HFFc6 (cell line): ENCODE data around the gene KLK10. TPM values are rescaled to one million over a fixed set of nuclear protein-coding genes. Genes with fewer than 3 reads are reported as not detected.

ENCODE experiments used
- DNase-seq: peaks from one replicate; pipeline ENCODE4 v3.0.0-alpha.2; 2018
- H3K27ac Mint-ChIP-seq: 2 replicates; pipeline ENCODE4 v1.8.0; 2020; ENCODE audit warnings: mild to moderate bottlenecking, mixed read lengths
- H3K27me3 Mint-ChIP-seq: 2 replicates; pipeline ENCODE4 v1.8.0; 2021; ENCODE audit warnings: mild to moderate bottlenecking, moderate library complexity, mixed read lengths; ENCODE audit not compliant: insufficient read depth
- H3K36me3 Mint-ChIP-seq: 2 replicates; pipeline ENCODE4 v1.8.0; 2021; ENCODE audit warnings: low read depth, mixed read lengths
- H3K4me1 Mint-ChIP-seq: 2 replicates; pipeline ENCODE4 v1.8.0; 2020; ENCODE audit warnings: low read depth, mixed read lengths
- H3K4me3 Mint-ChIP-seq: 2 replicates; pipeline ENCODE4 v1.8.0; 2020; ENCODE audit warnings: mild to moderate bottlenecking, moderate library complexity, mixed read lengths
- H3K9me3 Mint-ChIP-seq: 2 replicates; pipeline ENCODE4 v1.8.0; 2020; ENCODE audit warnings: mild to moderate bottlenecking, mixed read lengths
- total RNA-seq, 6 experiments: library from RNA; stranded (reverse); fragmentation: NEBNext Ultra II Directional; extraction: Animal tissue kit (Norgen Biotek cat#: 25700); gene quantifications; 2 replicates in 1 of 6; 3 replicates in 5 of 6; pipeline ENCODE4 v1.2.3, GENCODE V29; 2021
- TF ChIP-seq, protein P1 (sequence below): fragments of 200-600 bp; sonication (generic); IDR thresholded peaks from 2 replicates; pipeline ENCODE4 v1.5.0; 2021; ENCODE audit warnings: antibody characterized with exemption, mild to moderate bottlenecking

The KLK10 gene
- total RNA-seq, 6 experiments from 2014 or later, result not detected

DNA sequence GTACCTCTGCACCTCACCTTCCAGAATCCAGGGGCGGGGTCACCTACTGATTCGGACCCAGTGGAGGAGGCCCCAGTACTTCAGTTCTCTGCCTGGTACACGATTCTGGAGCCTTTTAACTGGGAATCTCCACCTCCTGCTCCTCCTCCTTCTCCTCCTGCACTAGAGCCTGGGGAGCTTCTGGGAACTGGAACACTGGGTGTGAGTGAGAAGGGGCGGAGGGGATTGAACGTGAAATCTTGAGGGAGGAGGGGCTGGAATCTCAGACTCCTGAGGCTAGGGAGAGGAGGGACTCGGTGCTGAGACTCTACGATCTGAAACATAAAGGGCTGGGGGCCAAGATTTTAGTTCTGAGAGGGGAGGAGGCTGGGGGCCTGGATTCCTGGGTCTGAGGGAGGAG lies 18.0 kb downstream of the KLK10 start, which contains the start of gene KLK8:
Gene KLK8 (minus strand): TSS at position 90 of the 400 bp plus-strand sequence. CDS start 437 bp downstream, outside the sequence.
- no peak for DNase-seq
- TF ChIP-seq, protein P1, sequence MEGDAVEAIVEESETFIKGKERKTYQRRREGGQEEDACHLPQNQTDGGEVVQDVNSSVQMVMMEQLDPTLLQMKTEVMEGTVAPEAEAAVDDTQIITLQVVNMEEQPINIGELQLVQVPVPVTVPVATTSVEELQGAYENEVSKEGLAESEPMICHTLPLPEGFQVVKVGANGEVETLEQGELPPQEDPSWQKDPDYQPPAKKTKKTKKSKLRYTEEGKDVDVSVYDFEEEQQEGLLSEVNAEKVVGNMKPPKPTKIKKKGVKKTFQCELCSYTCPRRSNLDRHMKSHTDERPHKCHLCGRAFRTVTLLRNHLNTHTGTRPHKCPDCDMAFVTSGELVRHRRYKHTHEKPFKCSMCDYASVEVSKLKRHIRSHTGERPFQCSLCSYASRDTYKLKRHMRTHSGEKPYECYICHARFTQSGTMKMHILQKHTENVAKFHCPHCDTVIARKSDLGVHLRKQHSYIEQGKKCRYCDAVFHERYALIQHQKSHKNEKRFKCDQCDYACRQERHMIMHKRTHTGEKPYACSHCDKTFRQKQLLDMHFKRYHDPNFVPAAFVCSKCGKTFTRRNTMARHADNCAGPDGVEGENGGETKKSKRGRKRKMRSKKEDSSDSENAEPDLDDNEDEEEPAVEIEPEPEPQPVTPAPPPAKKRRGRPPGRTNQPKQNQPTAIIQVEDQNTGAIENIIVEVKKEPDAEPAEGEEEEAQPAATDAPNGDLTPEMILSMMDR, result no peak
- no peak within 1 kb of the TSS for H3K4me3 Mint-ChIP-seq
- peaks cover 4% of the 10 kb centered on the region; the same call in 1 of the 2 replicates for H3K36me3 Mint-ChIP-seq
- H3K9me3 Mint-ChIP-seq, result peaks cover 52% of the 10 kb centered on the region
- no peaks in the 10 kb centered on the region for H3K4me1 Mint-ChIP-seq
- peaks cover 9% of the 10 kb centered on the region for H3K27me3 Mint-ChIP-seq
- no peak within 1 kb of the TSS for H3K27ac Mint-ChIP-seq

DNA sequence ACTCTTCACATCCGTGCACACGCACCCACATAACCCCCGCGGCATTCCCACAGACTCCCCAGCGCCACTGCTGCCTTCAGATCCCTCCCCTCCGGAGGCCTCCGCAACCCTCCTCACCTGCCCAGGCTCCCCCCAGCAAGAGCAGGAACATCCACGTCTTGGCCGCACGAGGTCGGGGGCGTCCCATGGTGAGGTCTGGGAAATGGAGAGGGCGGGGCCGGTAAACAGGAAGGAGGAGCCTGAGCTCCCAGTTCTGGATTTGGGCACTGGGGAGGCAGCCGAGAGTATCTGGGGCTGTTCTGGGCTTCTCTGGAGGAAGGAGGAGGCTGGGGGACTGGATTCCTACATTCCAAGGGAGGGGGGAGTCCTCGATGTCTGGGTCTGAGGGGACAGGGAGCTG lies 18.5 kb downstream of the KLK10 start:
- Mint-ChIP-seq H3K27ac (no peak overlapping the region), H3K9me3 (peaks cover 48% of the 10 kb centered on the region), H3K27me3 (peaks cover 9% of the 10 kb centered on the region), H3K36me3 (peaks cover 4% of the 10 kb centered on the region; the same call in 1 of the 2 replicates), H3K4me3 (no peak overlapping the region), H3K4me1 (no peaks in the 10 kb centered on the region)
- DNase-seq, result no peak
- TF ChIP-seq, protein P1, result no peak

DNA sequence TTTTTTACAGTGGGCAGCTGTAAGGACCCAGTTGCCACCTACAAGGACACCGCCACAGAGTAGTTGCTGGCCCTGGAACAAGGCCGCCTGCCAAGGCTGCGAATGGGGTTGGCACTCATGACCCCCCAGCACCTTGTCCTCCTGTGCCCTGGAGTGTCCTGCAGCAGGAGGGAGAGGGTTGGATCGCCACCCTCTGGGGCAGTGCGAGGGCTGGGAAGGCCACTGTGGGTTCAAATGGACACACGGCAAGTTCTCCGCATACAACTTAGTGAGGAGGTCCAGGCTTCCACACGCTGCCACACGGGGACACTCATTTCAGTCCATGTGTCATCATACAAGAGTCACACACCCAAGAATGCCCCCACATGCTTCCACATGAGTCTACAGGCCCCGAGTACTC lies 19.1 kb downstream of the KLK10 start:
- H3K4me1 Mint-ChIP-seq, result no peaks in the 10 kb centered on the region
- TF ChIP-seq, protein P1, result no peak
- H3K9me3 Mint-ChIP-seq, result peaks cover 44% of the 10 kb centered on the region
- DNase-seq, result no peak
- peaks cover 4% of the 10 kb centered on the region; the same call in 1 of the 2 replicates for H3K36me3 Mint-ChIP-seq
- H3K27ac Mint-ChIP-seq, result no peak overlapping the region
- peaks cover 9% of the 10 kb centered on the region for H3K27me3 Mint-ChIP-seq
- no peak overlapping the region for H3K4me3 Mint-ChIP-seq

DNA sequence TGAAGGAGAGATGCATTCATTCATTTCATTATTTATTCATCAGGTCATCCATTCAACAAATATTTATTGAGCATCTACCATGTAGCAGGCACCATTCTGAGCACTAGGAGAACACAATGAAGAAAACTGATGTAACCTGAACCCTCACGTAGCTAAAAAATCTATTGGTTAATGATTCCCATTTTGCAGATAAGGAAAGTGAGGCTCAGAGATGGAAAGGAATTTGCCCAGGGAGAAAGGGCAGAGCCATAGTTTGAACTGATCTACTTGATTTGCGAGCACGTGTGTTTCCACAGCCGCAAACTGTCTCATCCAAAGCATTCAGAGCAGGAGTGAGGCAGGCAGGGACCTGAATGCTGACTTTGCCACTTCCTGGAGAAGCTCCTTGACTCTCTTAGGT lies 20.8 kb downstream of the KLK10 start:
- Mint-ChIP-seq H3K36me3 (peaks cover 2% of the 10 kb centered on the region; the same call in 1 of the 2 replicates), H3K4me3 (no peak overlapping the region), H3K27ac (no peak overlapping the region), H3K4me1 (no peaks in the 10 kb centered on the region), H3K27me3 (peaks cover 8% of the 10 kb centered on the region), H3K9me3 (peaks cover 52% of the 10 kb centered on the region)
- DNase-seq, result no peak
- TF ChIP-seq, protein P1, result no peak

DNA sequence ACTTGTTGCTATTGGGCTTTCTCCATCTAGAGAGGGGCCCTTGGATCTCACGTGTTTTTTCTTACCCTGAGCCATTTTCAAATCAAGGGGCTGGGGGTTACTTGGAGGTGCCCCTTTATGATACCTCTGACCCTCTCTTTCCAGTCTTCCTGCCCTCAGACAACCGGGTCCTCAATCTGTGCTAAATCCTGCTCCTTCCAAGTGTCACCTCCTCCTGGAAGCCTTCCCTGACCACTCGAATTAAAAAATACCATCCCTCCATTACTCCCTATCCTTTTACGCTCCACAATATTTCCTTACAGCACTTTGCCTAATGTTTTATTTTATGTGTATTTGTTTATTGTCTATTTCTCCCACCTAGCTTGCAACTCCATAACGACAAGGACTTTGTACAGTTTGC lies 21.4 kb downstream of the KLK10 start:
- H3K9me3 Mint-ChIP-seq, result peaks cover 46% of the 10 kb centered on the region
- no peak overlapping the region for H3K4me3 Mint-ChIP-seq
- no peak for DNase-seq
- no peaks in the 10 kb centered on the region for H3K4me1 Mint-ChIP-seq
- no peaks in the 10 kb centered on the region for H3K36me3 Mint-ChIP-seq
- no peak overlapping the region for H3K27ac Mint-ChIP-seq
- TF ChIP-seq, protein P1, result no peak
- H3K27me3 Mint-ChIP-seq, result peaks cover 8% of the 10 kb centered on the region

DNA sequence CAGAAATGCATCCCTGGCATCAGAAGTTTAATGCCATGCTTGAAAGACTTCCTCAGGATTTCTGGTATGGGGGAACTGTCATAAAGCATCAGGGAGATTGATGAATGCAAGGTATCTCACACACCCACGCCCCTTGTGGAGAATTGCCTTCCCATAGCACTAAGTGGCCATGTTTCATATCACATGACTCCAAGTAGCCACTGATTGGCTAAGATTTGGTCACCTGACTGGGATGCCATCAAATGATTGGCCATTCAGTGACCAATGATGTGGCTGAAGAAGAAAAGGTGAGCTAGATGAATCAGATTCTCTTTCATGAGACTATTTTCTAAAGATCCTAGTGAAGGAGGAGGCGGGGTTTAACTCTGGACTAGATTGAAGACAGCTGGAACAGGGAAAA lies 25.4 kb downstream of the KLK10 start:
- no peak for DNase-seq
- Mint-ChIP-seq H3K27ac (no peak overlapping the region), H3K4me3 (no peak overlapping the region), H3K9me3 (peaks cover 47% of the 10 kb centered on the region), H3K27me3 (peaks cover 5% of the 10 kb centered on the region; the same call in 1 of the 2 replicates), H3K4me1 (no peaks in the 10 kb centered on the region), H3K36me3 (0 out of 2 replicates have a peak, but pooled peaks cover 4% of the 10 kb centered on the region)
- TF ChIP-seq, protein P1, result no peak
